Endothelial cell (in vitro differentiated cells): ENCODE results near the gene UGT3A1. TPM values are rescaled to one million over a fixed set of nuclear protein-coding genes. Genes with fewer than 3 reads are reported as not detected.

Experiments
- DNase-seq: peaks from one replicate; pipeline ENCODE4 v3.0.0; 2021; ENCODE audit warnings: low spot score
- H3K27ac Mint-ChIP-seq: one replicate; pipeline ENCODE4 v1.8.0; 2021; ENCODE audit warnings: mixed read lengths, inconsistent platforms; ENCODE audit not compliant: unreplicated experiment
- H3K27me3 Mint-ChIP-seq: one replicate; pipeline ENCODE4 v1.8.0; 2021; ENCODE audit warnings: mild to moderate bottlenecking, moderate library complexity, mixed read lengths, inconsistent platforms; ENCODE audit not compliant: unreplicated experiment
- H3K36me3 Mint-ChIP-seq: one replicate; pipeline ENCODE4 v1.8.0; 2021; ENCODE audit warnings: mild to moderate bottlenecking, low read depth, mixed read lengths, inconsistent platforms; ENCODE audit not compliant: unreplicated experiment
- H3K4me1 Mint-ChIP-seq: one replicate; pipeline ENCODE4 v1.8.0; 2021; ENCODE audit warnings: mild to moderate bottlenecking, mixed read lengths, inconsistent platforms; ENCODE audit not compliant: unreplicated experiment
- H3K4me3 Mint-ChIP-seq: one replicate; pipeline ENCODE4 v1.8.0; 2021; ENCODE audit warnings: mild to moderate bottlenecking, mixed read lengths, inconsistent platforms; ENCODE audit not compliant: unreplicated experiment
- H3K9me3 Mint-ChIP-seq: one replicate; pipeline ENCODE4 v1.8.0; 2021; ENCODE audit warnings: mixed read lengths, inconsistent platforms; ENCODE audit not compliant: unreplicated experiment
- total RNA-seq: library from RNA; stranded (reverse); fragmentation: NEBNext Ultra II Directional; extraction: Animal tissue kit (Norgen Biotek cat#: 25700); gene quantifications from one replicate; pipeline ENCODE4 v1.2.1, GENCODE V29; 2021; ENCODE audit not compliant: unreplicated experiment
- TF ChIP-seq, protein P1 (sequence below): fragments of 200-600 bp; sonication (generic); IDR thresholded peaks from one replicate; pipeline ENCODE4 v1.5.0; 2021; ENCODE audit warnings: antibody characterized with exemption; ENCODE audit not compliant: unreplicated experiment

Gene UGT3A1
- total RNA-seq, 1 donor from 2014 or later = 0.85 TPM

DNA sequence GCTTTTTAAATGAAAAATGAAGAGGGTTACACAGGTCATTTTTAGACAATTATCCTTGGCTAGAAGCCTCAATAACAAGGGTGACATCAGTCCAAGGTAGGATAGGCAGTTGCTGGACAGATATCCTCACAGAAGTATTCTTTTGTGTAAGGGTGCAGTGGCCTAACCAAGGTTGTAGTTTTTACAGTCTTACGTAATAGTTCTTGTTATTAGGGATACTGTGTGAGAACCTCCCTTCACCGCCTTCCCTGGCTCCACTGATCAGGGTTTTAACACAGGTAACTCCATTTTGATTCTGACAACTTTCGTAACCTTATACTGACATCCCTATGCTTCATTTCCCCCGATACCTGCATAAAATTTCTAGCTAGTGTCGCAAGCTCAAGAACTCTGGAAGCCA is 44.1 kb downstream of the UGT3A1 start:
- Mint-ChIP-seq H3K27me3 (peaks cover 3% of the 10 kb centered on the region), H3K27ac (no peak overlapping the region), H3K4me3 (no peak overlapping the region), H3K4me1 (no peaks in the 10 kb centered on the region), H3K9me3 (no peaks in the 10 kb centered on the region), H3K36me3 (no peaks in the 10 kb centered on the region)
- TF ChIP-seq, protein P1, sequence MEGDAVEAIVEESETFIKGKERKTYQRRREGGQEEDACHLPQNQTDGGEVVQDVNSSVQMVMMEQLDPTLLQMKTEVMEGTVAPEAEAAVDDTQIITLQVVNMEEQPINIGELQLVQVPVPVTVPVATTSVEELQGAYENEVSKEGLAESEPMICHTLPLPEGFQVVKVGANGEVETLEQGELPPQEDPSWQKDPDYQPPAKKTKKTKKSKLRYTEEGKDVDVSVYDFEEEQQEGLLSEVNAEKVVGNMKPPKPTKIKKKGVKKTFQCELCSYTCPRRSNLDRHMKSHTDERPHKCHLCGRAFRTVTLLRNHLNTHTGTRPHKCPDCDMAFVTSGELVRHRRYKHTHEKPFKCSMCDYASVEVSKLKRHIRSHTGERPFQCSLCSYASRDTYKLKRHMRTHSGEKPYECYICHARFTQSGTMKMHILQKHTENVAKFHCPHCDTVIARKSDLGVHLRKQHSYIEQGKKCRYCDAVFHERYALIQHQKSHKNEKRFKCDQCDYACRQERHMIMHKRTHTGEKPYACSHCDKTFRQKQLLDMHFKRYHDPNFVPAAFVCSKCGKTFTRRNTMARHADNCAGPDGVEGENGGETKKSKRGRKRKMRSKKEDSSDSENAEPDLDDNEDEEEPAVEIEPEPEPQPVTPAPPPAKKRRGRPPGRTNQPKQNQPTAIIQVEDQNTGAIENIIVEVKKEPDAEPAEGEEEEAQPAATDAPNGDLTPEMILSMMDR = no peak
- DNase-seq = no peak

DNA sequence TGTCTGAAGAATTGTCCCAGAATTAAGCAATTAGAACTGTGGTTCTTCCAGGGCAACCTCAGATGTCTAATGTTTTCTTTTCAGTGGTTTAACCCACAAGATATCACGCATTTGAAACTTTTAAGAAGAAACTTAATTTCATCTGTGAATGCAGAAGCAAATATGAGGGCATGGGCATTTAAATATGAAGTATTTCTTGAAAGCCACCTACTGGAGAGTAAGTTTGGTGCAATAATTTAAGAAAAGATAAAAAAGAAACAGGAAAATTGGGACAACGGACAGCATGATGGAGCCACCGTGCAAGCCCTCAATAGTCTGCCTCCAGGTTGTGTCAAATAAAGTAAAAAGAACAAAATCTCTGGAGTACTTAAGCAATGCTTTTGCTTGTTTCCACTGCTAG is 51.6 kb downstream of the UGT3A1 start:
- no peak overlapping the region for H3K4me3 Mint-ChIP-seq

DNA sequence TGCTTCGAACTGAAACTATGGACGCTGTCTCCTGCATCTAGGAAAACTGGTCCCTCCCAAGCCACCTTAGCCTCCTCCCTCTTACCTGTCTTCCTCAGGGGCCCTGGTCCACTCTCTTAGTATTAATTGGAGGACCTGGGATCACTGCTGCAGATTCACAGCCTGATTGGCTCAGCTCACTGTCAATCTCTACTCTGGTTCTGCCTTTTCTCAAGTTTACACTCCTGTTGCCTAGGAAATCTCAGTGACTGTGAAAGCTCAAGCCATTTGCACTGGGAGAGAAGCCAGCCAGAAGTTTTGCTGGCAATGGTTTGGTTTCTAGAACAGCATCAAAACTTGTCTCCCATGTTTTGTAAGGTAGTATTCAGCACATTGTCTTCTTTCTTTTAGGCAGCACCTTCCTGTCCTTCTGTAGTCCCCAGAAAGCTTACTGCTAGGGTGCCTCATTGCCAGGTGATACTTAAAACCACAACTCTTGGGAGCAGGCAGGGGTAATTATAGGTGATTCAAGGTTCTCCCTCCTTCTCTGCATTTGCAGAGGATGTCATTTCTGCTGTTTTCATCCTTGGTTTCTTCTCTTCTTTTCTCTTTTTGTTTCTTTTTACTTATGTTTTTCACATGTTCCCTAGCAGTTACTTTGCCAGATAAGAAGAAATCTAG is 52.5 kb downstream of the UGT3A1 start, which contains the start of gene CAPSL:
Gene CAPSL, minus strand, starts transcription at position 55 of the 660 bp plus-strand sequence. CDS start 17,502 bp downstream, outside the sequence.
- peak; percentile 23 for DNase-seq
- TF ChIP-seq, protein P1 = no peak
- Mint-ChIP-seq H3K27me3 (peaks cover 2% of the 10 kb centered on the region), H3K4me1 (no peaks in the 10 kb centered on the region), H3K9me3 (no peaks in the 10 kb centered on the region), H3K36me3 (no peaks in the 10 kb centered on the region), H3K27ac (no peak within 1 kb of the TSS), H3K4me3 (no peak within 1 kb of the TSS)

More for the DNA sequence above, 51.6 kb downstream of the UGT3A1 start:
- TF ChIP-seq, protein P1 = peak; percentile 53
- no peaks in the 10 kb centered on the region for H3K36me3 Mint-ChIP-seq
- no peak for DNase-seq
- H3K27ac Mint-ChIP-seq = no peak overlapping the region
- no peaks in the 10 kb centered on the region for H3K9me3 Mint-ChIP-seq
- no peaks in the 10 kb centered on the region for H3K4me1 Mint-ChIP-seq
- peaks cover 2% of the 10 kb centered on the region for H3K27me3 Mint-ChIP-seq

DNA sequence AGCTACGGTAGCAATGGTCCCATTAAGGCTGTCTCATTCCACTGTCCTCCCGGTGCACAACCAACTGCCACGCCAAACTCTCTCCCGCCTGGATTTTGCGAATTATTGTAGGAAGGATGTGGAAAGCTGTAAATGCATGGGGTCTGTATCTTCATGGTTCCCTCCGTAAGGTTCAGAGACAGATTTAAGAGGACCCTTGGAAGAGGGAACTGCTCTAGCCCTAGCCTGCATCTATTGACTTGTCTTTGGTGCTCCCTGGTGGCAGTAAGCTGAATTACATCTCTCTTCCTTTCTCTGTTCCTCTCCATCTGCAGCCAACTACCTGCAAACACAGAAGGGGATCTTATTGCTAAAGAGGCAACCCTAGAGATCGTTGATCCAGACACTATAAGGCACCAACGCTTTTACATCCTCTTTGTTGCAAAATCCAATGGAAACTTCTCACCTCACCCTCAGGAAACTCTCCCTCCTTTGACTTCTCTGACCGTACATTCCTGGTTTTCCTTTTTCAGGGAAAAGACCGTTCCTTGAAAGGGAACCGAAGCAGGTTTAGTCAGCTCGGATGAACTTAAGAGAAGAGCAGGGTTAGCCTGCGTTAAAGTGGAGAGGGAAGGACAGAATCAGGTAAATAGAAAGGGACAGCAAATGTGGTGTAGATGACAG is 64.7 kb downstream of the UGT3A1 start:
- H3K36me3 Mint-ChIP-seq = no peaks in the 10 kb centered on the region
- no peaks in the 10 kb centered on the region for H3K9me3 Mint-ChIP-seq
- no peak overlapping the region for H3K27ac Mint-ChIP-seq
- peaks cover 3% of the 10 kb centered on the region for H3K4me1 Mint-ChIP-seq
- TF ChIP-seq, protein P1 = peak; percentile 89
- H3K27me3 Mint-ChIP-seq = peaks cover 7% of the 10 kb centered on the region
- peak; percentile 67 for DNase-seq
- no peak overlapping the region for H3K4me3 Mint-ChIP-seq
